Measurements from ENCODE around the gene TRIM61.

- TF ChIP-seq CTCF (IDR thresholded peaks at IDR 0.05; ENCODE audit: low read depth, low read length, missing input control) (no peak), REST (IDR thresholded peaks at IDR 0.05) (no peak), ZBTB33 (IDR thresholded peaks at IDR 0.05) (no peak), TAF1 (conservative IDR thresholded peaks at IDR 0.05) (no peak), JUND (IDR thresholded peaks at IDR 0.05) (no peak), FOXA1 (IDR thresholded peaks at IDR 0.05) (no peak), RXRA (IDR thresholded peaks at IDR 0.05) (no peak), ATF3 (IDR thresholded peaks at IDR 0.05) (no peak), MAX (IDR thresholded peaks at IDR 0.05) (no peak), HNF4G (IDR thresholded peaks at IDR 0.05) (no peak), SP1 (IDR thresholded peaks at IDR 0.05) (no peak), RAD21 (IDR thresholded peaks at IDR 0.05) (no peak), GABPA (IDR thresholded peaks at IDR 0.05 in 1 of 2, conservative IDR thresholded peaks at IDR 0.05 in 1 of 2) (no peak)
Measured at GRCh38 chr4:164935363-164935762, 42.1 kb downstream of the TRIM61 start.
